GM20431 (cell line): ENCODE data around the gene NSD1.
"Not testable (repeated sequence)": the region's sequence is repeated elsewhere in the genome, so short reads cannot be mapped to it uniquely, and the experiment has no call there.

Source experiments
- in situ Hi-C: fragments of 300-500 bp; cut with MseI, MboI; formaldehyde crosslinking; loops from one replicate; pipeline ENCODE4 v1.15.0; 2020; ENCODE audit warnings: low sequenced_read_pairs; ENCODE audit not compliant: unreplicated experiment

NSD1 gene

DNA sequence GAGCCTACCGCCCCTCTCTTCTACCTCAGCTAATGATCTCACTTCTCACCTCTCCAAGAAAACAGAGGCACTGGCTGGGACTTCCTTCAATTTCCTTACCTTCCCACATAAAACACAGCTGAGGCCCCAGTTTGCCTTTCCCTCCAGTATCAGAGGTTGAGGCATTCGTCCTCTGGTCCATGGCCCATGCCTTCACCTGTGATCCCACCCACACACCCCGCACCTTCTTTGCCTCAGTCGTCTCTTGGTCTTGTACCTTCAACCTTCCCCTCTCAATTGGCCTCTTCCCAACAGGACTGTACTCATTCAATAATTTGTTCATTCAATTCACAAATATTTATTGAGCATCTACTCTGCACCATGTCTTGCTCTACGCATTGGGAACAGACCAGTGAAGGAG lies 11.0 kb upstream of the NSD1 start:
- in situ Hi-C loops, result loop anchor here (25.0 kb wide), 1 partner anchor 460 kb away; no protein-coding TSS in a partner anchor

DNA sequence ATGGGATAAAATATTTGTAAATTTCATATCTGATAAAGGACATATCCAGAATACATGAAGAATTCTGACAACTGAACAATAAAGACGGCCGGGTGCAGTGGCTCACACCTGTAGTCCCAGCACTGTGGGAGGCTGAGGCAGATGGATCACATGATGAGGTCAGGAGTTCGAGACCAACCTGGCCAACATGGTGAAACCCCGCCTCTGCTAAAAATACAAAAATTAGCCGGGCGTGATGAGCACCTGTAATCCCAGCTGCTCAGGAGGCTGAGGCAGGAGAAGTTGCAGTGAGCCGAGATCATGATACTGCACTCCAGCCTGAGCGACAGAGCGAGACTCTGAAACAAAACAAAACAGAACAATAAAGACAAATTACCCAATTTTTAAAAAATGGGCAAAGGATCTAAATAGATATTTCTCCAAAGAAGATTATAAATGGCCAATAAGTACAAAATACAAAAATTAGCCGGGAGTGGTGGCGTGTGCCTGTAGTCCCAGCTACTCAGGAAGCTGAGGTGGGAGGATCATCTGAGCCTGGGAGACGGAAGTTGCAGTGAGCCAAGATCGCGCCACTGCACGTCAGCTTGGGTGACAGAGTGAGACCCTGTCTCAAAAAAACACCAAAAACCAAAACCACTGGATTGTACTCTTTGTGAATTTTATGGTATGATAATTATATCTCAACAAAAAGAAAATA lies 9.6 kb upstream of the NSD1 start:
- in situ Hi-C loops, result loop anchor here (25.0 kb wide), 1 partner anchor 462 kb away; no protein-coding TSS in a partner anchor

DNA sequence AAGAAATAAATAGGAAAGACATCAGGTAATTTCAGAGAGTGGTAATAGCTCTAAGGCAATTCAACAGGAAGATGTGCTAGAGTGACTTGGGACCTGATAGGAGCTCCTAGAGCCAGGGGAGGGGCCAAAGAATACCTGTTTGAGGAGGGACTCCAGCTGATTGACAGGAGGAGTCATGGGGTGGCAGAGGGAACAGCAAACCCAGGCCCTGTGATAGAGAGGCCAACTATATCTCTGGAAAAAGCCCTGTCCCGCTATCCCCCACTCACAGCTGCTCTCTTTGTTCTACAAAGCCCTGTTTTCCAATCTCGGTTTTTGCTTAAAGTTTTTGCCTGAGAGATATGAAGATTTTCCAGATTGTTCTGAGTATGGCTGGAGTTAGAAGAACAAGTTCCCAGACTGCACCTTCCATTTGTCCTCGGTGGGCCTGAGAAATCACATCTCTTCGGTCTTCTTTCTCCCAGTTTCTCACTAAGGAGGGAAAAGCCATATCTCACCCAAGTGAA lies 9.0 kb upstream of the NSD1 start:
- in situ Hi-C loops, result loop anchor here (25.0 kb wide), 1 partner anchor 462 kb away; no protein-coding TSS in a partner anchor

DNA sequence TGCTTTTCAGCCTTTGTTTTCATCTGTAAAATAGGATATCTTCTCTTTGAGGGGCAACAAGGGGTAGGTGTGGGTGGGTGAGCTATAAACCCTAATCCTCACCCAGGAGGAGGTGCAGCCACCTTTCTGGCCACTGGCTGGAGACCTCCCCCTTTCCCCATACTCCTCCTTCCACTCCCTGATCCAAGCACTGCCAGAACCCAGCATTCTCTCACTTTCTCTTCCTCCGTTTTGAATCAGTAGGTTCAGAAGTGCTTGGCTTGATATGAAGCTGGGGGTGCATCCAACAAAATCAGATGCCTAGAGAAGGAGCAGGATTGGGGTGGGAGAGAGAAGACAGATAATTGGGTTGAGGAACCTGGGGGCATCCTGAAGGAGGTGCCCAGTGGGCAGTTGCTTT lies 6.8 kb upstream of the NSD1 start:
- in situ Hi-C loops, result no loop called here

DNA sequence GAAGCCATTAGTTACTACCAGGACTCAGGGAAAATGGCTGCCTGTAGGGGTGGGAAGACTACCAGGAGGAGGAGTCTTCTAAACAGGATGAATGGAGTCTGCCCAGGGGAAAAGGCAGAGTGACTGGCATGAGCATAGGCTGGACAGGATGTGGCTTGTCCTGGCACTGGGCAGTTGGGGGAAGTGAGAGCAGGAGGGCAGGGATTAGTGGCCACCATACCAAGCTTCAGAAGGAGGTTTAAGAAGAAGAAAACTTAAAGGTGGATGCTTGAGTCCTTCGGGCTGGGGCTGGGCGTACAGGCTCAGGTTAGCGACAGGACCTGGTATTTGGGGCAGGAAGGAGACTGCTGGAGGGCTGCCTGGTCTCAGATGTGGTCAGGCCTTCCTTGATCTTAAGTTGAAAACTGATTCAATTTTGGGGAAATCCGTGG lies 5.0 kb upstream of the NSD1 start:
- in situ Hi-C loops, result no loop called here

DNA sequence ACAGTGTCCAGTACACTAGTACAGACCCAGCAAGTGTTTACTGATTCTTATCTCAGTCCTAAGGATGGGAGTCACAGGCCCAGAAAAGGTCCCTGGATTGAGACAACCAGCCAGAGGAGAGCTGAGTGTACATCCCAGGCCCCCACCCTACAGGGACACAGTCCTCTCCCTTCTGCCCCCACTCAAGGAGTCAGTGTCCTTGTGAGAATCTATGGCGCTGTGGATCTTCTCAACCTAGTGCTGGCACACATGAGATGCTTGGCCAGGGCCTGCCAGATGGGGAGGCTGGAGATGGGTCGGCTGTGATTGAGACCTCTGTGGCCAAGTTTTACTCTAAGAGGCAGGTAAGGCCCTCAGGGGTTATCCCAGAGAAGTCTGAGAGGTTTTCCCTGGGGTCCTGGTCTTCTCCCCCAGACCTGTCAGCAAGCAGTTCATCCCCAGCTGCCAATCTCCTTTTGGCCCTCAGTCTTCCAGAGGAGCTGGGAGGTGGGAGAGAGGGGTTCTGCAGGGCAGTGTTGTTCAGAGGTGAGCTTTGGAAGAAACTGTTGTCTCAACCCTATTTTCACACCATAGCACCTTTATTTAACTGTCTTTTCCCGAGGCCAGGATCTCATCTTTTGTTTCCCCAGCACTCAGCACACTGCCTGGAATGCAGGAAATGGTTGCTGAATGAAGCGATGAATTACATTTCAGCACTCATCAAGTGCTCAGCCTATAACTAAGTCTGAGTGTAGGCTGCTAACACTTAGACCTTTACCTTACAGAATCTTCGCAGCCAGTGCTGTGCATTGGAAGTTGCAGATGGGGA lies 3.2 kb upstream of the NSD1 start:
- in situ Hi-C loops, result no loop called here

DNA sequence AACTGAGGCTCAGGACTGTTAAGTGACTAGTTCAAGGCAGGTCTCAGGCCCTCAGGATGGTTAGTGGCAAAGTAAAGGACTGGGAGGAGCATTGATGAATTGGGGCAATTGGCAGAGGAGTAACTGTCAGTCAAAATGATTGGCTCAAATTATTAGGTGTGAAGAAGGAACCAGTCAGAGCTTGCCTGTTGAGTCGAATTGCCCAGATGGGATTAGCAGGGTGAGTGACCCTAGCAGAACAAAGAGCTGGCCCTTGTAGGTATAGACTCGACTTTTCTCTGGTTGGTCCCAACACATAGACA lies 2.6 kb upstream of the NSD1 start:
- in situ Hi-C loops, result no loop called here

DNA sequence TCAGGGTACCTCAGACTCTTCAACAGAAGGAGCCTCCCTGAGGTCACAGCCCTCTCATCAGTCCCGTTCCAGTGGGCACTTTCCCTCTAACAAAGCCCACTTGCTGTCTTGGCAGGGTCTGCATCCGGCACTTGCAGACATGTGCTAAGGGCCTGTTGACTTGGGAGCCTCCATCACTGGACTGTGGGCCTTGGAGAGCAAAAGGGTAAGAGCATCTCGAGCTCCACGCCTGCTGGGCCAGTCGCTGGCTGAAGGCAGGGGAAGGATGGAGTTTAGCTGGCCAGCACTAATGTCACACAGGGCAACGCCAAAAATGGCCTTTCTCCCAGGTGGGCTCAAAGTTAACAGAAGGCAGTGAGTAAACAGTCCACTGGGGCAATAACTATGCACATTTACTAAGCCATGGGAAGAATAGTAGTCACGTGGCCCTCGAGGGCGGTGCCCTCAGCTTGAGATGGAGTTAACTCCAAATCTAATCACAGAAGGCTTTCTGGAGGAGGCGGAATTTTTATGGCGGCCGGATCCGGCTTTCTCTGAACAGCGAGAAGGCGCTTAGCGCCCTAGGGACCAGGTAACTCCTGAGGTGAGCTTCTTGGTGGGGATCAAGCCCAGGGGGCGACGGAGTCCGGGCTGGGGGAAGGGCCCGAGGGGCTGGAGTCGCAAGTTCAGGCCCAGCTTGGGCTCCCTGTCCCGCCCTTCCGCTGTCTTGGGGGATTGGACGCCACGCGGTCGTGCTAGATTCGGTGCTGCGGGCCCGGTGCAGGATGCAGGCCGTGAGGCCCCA lies 2.0 kb upstream of the NSD1 start:
- in situ Hi-C loops, result no loop called here

DNA sequence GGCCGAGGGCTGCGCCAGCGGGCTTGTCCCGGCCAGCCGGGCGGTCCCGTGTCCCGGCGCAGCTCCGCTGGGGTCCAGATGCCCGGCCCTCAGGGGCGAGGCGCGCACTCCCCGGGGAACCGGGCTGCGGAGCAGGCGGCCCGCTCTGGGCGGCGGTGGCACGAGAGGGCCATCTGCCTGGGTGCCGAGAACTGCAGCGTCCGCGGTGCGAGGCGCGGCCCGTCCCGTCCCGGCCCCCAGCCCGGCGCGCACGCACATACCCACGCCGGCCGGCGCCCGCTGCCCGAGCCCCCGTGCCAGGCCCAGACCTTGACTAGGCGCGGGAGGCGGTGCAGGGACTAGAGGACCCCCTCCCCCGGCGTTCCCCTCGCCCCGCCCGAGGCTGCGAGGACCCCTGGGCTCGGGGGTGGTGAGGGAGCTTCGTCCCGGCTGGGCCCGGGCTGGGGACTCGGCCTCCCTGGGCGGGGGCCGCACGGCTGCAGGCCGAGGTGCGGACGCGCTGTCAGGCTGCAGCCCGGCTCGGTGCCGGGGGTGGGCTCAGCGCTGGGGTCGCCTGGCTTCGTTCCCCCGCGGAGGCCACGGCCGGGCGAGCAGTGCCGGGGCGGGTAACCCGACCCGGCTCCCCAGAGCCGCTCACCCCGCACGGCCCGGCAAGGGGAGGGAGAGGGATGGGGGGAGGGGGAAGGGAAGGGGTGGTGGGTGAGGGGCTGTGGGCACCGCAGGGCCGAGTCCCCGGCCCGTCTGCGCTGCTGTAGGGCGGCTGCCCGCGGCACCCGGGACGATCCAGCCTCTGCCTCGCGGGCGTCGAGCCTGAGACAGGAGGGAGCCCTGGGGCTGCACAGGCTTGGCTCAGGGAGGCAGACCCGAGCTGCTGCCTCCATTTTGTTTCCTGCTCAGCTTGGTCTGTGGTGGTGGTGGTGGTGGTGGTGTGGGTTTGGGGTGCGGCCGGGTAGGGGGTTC lies 1.2 kb upstream of the NSD1 start:
- in situ Hi-C loops, result no loop called here

DNA sequence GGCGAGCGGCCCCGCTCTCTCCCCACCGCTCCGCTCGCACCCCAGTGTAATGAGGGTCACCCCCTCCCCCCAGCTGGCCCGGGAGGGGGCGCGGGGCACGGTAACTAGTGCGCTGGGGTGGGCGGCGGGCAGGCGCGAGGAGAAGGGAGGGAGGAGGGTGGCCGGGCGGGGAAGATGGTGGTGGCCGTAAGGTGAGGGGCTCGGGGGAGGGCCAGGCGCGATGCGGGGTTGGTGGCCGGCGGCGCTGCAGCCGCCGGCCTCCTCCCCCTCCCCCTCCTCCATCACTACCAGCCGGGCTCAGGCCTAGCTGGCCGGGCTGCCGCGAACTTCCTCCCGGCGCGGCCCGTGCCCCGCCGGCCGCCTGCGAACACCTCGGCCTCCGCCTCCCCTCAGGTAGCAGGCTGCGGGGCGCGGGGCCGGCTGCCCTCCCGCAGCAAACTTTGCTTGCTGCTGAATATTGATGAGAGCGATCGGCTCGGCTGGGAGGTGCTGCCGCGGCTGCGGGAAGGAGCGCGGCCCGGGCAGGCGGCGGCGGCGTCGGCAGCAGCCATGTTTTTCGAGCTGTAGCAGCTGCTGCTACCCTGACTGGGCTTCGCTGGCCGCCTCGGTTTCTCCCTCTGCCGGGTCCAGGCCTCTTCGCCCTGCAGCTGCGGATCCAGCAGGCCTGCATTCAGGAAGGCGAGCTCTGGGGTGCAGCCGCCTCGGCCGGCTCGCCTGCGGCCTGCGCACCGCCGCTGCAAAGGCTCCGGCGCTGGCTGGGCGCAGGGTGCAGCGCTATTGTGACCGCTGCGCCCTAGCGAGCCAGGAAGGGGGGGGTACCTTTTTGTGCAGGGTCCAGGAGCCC lies 502 bp downstream of the NSD1 start:
- in situ Hi-C loops, result no loop called here

DNA sequence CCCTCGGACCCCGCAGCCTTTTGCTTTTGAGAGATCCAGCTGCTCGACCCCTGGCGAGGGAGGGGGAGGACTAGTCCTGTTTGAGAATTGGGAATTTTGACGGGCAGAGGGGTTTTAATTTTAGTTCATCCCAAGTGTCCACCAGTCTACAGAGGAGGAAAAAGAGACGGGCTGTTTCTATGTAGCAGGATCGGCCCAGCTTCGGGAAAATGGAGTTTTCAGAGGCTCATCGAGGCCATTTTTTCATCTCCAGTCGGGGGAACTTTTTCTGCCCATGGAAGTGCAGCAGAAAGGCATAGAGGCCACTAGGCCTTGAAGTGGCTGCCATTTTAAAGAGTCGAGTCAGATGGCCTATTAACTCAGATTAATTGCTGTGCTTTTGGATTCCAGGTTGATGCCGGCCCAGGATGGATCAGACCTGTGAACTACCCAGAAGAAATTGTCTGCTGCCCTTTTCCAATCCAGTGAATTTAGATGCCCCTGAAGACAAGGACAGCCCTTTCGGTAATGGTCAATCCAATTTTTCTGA lies 1.2 kb downstream of the NSD1 start:
- in situ Hi-C loops, result no loop called here

DNA sequence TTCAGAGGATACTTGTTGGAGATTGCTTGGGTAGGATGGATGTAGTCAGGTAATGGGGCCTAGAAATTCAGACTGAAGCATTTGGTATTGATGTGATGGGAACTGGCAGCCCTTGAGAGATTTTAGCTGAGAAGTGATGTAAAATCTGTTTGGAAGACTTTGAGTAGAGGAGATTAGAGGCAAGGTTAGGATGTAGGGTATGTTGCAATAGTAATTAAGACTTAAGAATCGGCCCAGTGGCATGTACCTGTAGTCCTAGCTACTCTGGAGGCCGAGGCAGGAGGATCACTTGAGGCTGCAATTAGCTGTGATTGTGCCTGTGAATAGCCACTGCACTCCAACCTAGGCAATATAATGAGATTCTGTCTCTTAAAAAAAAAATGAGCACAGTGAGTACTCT lies 6.7 kb downstream of the NSD1 start:
- in situ Hi-C loops, result no loop called here

DNA sequence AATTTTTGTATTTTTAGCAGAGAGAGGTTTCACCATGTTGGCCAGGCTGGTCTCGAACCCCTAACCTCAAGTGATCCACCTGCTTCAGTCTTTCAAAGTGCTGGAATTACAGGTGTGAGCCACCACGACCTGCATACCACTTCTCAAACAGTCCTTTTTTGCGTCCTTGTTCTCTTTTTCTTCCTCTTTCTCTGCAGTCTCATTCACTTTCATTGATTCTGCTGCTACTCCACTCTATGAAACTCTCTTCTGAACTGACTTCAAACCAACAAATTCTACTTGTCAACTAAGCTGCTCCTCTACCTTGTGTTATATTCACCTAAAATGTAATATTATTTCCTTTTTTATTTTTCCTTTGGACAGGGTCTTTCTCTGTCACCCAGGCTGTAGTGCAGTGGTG lies 7.9 kb downstream of the NSD1 start:
- in situ Hi-C loops, result no loop called here

DNA sequence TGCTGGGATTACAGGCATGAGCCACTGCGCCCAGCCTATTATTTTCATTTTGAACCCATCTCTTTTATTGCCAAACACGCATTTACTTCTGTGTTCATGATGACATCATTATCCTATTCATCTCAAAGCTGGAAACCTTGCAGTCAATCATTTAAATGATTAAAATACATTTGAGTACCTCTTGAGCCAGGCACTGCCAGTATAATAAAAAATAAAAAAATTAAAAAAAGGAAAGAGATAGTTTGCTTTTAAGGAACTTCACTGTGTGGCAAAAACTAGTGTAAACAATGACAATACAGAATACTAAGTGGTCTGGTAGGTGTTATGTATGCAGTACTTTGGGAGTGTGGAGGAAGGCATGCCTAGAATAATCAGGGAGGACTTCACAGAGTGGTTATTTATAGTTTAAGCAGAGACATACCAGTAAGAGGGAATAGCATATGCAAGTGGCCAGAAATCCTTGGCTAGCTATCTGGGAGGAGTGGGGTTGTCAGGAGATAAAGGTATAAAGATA lies 8.6 kb downstream of the NSD1 start:
- in situ Hi-C loops, result no loop called here

DNA sequence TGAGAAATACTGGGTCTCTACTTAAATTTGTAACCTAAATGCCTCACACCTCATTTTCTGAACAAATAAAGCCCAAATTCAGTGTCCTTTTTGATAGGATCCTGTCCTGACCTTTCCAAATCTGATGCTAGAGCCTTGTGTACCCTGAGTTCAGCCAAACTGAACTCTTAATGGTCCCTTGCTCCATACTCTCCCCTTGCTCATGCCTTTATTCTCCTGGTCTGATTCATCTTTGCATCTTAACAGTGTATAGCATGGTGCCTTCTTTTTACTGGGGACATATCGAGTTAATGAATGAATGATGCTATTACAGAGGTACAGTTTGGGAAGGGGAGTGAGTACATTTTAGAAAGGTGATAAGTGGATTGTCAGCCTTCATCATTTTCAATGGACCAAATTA lies 9.2 kb downstream of the NSD1 start:
- in situ Hi-C loops, result no loop called here

DNA sequence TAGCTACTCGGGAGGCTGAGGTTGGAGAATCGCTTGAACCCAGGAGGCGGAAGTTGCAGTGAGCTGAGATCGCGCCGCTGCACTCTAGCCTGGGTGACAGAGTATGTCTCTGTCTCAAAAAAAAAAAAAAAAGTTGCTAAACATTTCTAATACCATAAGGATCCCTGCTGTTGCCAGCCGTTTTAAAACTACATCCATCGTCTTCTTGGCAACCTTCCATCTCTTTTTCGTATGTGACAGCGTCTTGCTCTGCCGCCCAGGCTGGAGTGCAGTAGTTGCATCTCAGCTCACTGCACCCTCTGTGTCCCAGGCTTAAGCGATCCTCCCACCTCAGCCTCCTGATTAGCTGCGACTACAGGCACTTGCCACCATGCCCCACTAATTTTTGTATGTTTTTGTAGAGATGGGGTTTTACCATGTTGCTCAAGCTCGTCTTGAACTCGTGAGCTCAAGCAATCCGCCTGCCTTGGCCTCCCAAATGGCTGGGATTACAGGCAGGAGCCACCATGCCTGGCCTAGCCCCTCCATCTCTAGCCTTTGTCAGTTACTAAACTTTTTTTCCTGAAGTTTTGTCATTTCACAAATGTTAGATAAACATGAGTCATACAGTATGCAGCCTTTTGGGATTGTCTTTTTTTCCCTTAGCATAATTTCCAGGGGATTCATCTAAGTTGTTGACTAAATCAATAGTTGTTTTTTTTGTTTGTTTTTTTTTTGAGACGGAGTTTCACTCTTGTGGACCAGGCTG lies 13.5 kb downstream of the NSD1 start:
- in situ Hi-C loops, result no loop called here

DNA sequence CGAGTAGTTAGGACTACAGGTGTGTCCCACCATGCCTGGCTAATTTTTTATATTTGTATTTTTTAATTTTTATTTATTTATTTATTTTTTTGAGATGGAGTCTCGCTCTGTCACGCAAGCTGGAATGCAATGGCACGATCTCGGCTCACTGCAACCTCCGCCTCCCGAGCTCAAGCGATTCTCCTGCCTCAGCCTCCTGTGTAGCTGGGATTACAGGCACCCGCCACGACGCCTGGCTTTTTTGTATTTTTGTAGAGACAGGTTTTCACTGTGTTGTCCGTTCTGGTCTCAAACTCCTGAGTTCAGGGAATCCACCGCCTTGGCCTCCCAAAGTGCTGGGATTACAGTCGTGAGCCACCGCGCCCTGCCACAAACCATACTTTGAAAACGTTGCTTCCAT lies 16.5 kb downstream of the NSD1 start:
- in situ Hi-C loops, result not testable (repeated sequence)
